Astrocyte (in vitro differentiated cells and primary cell): ENCODE results near the gene GADD45GIP1.

Experiments
- CTCF ChIP-seq: IDR thresholded peaks from 2 replicates; pipeline ENCODE4 v1.5.1; 2011; ENCODE audit warnings: low read depth, mild to moderate bottlenecking, inconsistent platforms, low read length, moderate library complexity; ENCODE audit not compliant: insufficient read depth
- EZH2 ChIP-seq: IDR thresholded peaks from 2 replicates; pipeline ENCODE4 v1.6.1; 2012; ENCODE audit warnings: mild to moderate bottlenecking, low read length, inconsistent platforms; ENCODE audit not compliant: insufficient read depth

DNA sequence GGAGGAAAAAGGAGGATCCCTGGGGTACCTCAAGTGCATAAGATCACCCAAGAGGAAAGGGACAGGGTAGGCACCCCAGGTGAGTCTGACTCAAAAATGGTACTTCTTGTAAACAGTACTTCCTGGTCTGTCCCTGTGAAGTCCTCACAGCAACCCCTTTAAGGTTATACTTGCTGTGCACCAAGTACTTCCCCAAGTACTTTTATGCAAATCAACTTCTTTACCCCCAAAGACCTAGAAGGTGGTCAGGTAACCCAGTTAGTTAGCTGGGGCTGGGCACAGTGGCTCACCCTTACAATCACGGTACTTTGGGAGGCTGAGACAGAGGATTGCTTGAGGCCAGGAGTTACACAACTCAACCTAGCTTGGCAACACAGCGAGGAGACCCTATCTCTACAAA, 16.1 kb downstream of the GADD45GIP1 start:
- no peak for TF ChIP-seq CTCF
- TF ChIP-seq EZH2 = no peak
